ENCODE data around the gene PSMG3.
"Not testable (repeated sequence)": the region's sequence is repeated elsewhere in the genome, so short reads cannot be mapped to it uniquely, and the experiment has no call there.

The PSMG3 gene

DNA sequence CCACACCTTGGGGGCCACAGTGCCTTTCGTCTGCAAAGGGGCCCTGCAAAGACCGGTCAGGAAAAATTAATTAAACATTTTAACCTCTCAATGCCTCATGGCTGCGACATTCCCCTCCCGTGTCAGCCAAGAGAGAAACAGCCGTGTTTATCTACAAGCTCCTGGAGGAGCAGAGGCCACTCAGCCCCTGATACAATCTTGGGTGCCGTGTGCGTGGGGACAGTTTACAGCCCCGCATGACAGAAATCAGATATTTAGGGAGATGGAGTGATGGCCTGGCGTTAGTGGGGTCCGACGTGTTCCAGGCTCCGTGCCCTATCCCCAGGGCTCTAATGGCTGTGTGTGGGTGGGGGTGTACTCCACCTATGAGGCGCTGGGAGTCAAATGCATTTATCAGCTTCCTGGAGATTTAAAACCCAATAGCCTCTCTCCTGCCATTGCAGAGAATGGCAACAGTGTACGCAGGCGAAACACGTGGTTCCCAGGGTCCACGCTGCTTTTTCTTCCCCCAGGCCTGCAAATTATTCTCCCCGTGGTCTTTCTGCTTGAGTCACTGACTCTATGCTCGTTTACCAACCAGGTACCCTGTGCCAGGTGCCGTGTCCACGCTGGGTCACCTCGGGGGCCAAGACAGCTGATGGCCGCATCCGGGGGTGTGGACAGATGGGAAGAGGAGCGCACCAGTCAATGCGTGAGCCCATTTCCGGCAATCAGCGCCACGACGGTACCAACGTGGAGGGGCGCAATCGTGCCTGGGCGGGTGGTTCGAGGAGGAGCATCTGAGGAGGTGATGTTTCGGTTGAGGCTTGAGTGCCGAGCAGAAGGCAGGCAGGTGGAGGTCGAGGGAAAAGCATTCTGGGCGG, 26.6 kb upstream of the PSMG3 start:
- no peak for FAIRE-seq

DNA sequence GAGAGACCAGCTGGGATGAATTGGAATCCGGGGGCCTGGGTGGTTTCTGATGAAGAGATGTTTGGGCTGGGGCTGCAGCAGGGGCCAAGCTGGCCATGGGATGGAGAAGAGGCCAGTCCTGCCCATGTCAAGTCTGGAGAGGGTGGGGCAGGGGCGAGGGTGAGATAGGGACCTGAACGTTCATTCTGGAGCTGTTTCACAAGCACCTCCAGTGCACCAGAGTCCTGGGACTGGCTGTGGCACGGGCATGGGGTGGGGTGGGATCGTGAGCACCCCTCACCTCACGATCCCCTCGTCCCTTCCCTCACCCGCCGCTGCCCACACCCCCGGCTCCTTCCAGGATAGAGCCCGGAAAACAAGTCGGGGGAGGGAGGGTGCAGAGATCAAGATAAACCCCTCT, 25.8 kb upstream of the PSMG3 start:
- no peak for FAIRE-seq

- FAIRE-seq: no peak
Observed at GRCh38 chr7:1595027-1595426, 25.2 kb upstream of the PSMG3 start.

GRCh38 chr7:1593904-1594421, 24.1 kb upstream of the PSMG3 start:
- no peak for FAIRE-seq

DNA sequence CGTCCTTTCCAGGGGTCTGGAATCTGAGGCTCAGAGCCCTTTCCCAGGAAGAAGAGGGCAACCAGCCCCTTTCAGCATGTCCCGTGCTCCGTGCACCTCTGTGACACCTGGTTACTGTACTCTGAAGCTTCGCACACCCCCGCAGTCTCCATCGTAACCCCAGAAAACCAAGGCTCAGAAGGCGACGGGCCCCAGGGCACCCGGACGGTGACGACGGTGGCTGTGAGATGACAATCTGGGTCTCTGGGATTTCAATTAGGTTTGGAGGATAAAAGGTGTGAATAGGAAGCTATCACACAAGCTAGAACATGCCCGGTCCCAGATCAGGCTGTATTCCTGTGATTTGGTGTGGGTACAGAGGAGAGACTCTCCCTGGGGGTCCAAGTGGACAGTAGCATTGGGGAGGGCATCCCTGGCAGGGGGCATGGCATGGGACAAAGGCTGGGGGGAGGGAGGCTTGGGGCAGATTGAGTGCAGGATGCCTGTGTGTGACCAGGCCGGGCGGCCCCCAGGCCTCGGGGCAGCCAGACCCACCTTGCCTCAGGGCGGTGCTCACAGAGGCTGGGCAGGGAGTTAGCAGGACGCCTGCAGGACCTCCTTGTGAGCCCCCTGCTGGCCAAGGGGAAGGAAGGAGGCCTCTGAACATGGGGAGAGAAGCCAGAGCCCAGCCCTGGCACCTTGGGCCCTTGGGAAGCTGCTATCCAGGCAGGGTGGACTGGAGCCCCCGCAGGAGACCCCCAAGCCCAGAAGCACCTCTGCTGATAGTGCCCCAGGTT, 23.4 kb upstream of the PSMG3 start:
- no peak for FAIRE-seq

GRCh38 chr7:1592299-1592871, 22.6 kb upstream of the PSMG3 start:
- no peak for FAIRE-seq

GRCh38 chr7:1591876-1592275, 22.0 kb upstream of the PSMG3 start:
- FAIRE-seq: no peak

DNA sequence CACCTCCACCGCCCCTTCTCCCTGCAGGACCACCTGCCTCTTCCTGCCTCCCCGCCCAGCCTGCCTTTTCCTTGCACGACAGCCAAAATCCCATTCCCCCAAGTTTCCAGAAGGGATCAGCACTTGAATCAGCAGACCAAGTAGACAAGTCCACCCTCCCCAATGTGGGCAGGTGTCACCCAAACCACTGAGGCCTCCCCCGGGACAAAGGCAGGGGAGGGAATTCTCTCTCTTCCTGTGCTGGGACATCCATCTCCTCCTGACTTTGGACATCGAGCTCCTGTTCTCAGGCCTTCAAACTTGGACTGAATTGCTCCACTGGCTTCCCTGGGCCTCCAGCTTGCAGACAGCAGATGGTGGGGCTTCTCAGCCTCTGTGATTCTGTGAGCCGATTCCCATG, 21.6 kb upstream of the PSMG3 start:
- FAIRE-seq: no peak

DNA sequence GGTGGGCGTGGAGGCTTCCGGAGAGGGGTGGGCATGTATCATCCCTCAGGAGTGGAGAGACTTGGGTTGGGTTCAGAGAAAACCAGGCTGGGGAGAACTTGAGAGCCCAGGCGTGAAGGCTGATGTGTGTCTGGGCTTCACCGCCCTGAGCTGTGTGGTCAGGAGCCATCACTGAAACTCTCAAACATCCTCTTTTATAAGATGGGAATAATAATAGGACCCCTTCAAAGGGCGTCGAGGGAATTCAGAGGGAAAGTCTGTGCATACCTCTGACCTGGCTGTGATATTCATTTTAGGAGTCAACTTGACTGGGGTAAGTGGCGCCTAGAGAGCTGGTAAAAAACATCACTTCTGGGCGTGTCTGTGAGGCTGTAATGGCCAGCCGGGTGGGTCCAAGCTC, 21.1 kb upstream of the PSMG3 start:
- no peak for FAIRE-seq

DNA sequence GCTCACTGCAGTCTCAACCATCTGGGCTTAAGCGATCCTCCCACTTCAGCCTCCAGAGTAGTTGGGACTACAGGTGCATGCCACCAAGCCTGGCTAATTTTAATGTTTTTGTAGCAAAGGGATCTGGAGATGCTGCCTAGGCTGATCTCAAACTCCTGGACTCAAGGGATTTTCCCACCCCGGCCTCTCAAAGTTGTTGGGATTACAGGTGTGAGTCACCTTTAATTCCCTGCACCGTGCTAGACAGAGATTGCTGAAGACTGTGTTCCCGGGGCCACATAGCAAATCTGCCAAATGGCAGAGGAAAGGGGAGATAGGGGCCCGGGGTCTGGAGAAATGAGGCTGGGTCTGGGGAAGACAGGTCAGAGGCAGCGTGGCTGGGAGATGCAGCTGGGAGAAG, 20.6 kb upstream of the PSMG3 start:
- FAIRE-seq: no peak

- FAIRE-seq: no peak
Observed at GRCh38 chr7:1588978-1589377, 19.1 kb upstream of the PSMG3 start.

GRCh38 chr7:1587738-1588137, 17.9 kb upstream of the PSMG3 start:
- FAIRE-seq: no peak

- FAIRE-seq: no peak
Observed at GRCh38 chr7:1586827-1587705, 17.2 kb upstream of the PSMG3 start.

DNA sequence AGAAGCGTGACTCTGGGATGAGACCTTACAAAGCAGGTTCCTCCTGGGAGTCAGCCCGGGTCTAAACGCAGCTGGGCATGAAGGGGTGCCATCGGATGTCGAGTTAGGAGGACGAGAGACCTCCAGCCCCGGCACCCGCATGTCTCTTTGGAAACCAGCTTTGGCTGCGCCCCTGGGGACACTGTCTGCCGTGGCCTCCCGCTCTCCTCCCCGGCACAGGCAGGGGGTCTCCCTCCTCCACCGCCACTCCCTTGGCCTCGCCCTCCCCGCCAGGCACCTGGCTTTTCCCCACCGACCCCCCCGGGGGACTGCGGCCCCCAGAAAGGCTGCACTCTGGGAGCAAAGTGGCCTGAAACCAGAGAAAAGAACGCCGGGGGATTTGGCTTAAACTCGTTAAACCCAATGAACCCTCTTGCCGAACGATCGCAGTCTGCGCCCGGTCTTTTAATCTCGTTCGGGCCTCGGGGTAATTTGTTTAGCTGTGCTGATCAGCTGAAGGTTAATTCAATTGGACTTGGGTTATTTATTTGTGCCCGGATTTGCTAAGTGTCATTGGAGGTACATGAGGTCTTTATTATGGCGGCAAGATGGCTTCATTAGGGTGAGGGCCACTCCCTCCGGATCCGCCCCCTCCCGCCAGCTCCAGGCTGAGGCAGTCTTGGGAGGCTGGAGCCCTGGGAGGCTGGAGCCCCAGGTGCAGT, 16.4 kb upstream of the PSMG3 start:
- no peak for FAIRE-seq

DNA sequence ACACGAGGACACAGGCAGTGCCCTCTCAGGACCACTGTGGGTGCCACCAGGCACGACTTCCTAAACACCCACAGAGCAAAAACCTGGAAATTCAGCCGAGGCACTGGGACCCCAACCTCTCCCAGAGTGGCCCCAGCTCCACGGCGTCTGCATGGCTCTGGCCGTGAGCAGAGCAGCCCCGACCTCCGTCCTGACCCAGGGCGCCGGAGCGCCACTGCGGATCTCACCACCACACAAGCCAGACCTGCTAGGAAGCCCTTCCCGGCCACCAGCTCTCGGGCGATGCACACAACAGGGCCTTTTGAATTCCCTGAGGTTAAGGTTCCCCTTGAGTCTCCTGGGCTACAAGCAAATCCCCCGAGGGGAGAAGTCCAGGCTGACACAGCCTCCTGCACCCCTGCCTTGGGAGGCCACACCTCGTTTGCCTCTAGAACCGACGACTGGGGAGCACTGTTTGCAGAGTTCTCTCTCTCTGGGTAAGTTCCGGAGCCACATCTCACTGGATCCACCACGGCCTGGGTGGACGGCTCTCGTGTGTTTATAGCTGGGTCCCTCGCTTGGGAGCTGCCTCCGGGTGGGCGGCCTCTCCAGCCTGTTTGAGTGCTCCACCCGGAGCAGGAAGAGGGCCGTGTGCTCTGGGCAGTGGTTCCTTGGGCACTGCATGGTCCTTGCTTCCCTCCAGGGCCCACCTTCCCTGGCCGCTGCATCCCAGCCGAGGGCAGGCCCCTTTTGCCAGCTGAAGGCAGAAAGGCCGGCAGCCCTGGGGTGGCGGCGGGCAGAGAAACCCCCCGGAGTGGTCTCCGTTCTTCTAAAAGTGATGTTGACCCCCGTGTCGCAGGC, 15.5 kb upstream of the PSMG3 start:
- FAIRE-seq: no peak

DNA sequence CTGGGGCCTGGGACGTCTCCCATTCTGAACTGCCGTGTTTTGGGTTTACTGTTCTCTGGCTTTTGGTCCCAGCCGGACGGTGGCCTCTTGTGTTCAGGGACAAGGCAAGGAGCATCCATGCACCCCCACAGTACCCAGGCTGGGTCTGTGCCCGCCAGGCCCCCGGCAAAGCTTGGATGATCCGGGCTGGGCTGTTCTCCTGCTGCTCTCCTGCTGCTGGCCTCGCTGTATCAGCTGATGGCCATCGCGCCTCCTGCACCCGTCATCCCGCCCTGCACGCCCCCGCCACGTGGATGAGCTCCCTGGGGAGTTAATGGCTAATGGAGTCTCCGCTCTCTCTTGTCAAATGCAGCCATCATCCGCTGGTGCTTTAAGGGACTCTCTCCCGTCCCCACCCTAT, 14.9 kb upstream of the PSMG3 start:
- no peak for FAIRE-seq

DNA sequence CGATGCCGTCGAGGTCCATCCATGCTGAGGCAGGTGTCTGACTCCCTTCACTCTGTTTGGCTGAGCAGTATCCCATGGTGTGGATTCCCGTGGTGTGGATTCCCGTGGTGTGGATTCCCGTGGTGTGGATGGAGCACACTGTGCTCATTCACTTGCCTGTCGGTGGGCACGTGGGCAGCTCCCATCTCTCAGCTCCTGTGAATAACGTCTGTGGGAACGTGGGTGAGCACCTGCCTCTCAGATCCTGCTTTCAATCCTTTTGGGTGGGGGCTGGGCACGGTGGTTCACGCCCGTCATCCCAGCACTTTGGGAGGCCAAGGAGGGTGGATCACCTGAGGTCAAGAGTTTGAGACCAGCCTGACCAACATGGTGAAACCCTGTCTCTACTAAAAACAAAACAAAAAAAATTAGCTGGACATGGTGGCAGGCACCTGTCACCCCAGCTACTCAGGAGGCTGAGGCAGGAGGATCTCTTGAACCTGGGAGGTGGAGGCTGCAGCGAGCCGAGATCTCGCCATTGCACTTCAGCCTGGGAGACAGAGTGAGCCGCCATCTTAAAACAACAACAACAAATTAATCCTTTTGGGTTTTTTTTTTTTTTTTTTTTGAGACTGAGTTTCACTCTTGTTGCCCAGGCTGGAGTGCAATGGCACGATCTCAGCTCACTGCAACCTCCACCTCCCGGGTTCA, 13.6 kb upstream of the PSMG3 start:
- not testable (repeated sequence) for FAIRE-seq

GRCh38 chr7:1580422-1581030, 10.7 kb upstream of the PSMG3 start:
- no peak for FAIRE-seq

- peak; percentile 73 for FAIRE-seq
Observed at GRCh38 chr7:1579481-1580421, 9.9 kb upstream of the PSMG3 start.

Data from G401.6 (cell line).